T-helper 1 cell (primary cell): ENCODE measurements around the gene MAP3K10.

ENCODE experiments used
- DNase-seq, 5 donors: peaks; one replicate each; pipeline ENCODE4 v3.0.0-alpha.2; 2012 to 2020

MAP3K10 gene

DNA sequence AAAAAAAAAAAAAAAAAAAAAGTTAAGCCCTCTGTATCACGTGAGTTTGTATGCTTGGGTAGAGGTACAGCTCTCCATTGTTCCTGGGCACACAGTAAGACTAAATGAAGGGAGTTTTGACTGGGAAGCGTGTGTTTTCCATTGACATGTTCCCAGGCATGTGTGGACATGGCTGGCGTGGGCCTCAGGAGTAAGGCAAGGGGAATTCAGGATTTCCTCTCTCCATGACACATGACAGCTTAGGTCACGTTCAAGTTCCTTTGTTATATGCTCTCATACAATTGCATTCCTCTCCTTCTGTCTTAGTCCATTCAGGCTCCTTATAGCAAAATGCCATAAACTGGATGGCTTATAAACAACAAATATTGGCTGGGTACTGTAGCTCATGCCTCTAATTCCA, 17.1 kb upstream of the MAP3K10 start:
- DNase-seq = no peak

DNA sequence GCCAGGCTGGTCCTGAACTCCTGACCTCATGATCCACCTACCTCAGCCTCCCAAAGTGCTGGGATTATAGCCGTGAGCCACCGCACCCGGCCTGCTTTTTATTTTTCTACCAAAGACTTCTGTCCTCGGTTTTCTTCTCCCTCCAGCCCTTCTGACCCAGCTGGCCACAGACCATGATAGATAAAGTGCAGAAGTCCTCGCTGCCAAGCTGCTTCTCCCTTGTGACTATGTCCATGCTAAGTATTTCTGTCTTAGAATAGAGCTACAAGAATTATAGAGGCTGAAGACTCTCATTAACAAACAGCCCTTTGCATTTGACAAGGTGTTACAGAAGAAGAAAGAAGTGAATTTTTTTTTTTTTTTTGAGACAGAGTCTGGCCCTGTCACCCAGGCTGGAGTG, 15.4 kb upstream of the MAP3K10 start:
- DNase-seq = no peak

DNA sequence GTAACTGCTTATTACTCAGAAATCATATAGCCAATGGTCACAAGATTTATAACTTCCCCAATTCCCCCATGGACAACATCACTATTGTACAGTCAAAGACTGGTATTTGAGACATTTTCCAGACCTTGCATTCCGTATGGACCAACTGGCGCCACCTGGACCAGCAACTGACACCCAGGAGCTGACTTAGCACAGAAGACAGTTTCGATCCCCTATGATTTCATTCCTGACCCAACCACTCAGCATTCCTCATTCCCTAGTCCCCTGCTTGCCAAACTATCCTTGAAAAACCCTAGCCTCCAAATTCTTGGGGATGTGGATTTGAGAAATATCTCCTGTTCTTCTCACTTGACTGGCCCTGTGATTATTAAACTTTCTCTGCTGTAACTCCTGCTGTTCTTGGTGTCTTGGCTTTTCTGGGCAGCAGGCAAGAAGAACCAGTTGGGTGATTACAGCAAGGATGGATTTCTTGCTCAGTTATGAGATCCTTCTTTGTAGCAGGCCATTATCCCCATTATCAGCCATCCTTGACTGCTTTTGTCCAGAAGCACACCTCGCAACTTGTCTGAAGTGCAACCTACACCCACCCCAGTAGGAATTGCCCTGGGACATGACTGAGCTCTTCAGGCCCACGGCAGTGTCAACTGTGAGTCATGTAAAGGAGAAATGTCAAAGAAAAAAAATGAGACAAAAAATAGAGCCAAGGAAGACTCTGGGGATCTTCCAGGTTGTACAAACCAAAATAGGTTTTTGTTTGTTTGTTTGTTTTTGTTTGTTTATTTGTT, 13.7 kb upstream of the MAP3K10 start:
- no peak for DNase-seq

DNA sequence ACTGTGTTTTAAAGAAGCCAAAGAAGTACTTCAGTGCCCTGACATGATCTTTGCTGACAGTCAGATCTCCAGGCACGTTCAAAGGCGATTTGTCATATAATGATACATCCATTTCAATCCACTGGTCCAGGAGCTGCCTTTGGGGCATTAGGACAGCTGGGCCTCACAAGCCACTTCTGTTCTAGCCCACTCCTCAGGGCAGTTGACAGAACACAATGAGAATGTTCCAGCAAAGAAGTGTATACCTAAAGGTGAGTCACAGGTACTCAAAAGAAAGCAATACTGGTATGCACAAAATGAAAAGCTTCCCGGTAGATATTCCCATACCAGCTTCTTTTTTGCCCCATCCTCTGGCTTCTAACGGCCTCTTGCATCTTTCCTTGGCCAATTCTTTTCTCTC, 12.5 kb upstream of the MAP3K10 start:
- DNase-seq = no peak

DNA sequence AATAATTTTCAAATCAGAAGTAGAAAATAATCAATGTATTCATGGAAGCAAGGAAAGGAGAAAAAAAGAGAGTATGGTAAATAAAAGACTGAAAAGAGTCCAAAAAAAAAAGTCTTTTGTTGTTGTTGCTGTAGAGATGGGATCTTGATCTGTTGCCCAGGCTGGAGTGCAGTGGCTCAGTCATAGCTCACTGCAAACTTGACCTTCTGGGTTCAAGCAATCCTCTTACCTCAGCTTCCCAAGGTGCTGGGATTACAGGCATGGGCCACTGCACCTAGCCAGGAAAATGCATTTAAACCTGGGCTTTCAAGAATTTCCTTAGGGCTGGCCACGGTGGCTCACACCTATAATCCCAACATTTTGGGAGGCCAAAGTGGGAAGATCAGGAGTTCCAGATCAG, 7.0 kb upstream of the MAP3K10 start:
- DNase-seq = no peak

DNA sequence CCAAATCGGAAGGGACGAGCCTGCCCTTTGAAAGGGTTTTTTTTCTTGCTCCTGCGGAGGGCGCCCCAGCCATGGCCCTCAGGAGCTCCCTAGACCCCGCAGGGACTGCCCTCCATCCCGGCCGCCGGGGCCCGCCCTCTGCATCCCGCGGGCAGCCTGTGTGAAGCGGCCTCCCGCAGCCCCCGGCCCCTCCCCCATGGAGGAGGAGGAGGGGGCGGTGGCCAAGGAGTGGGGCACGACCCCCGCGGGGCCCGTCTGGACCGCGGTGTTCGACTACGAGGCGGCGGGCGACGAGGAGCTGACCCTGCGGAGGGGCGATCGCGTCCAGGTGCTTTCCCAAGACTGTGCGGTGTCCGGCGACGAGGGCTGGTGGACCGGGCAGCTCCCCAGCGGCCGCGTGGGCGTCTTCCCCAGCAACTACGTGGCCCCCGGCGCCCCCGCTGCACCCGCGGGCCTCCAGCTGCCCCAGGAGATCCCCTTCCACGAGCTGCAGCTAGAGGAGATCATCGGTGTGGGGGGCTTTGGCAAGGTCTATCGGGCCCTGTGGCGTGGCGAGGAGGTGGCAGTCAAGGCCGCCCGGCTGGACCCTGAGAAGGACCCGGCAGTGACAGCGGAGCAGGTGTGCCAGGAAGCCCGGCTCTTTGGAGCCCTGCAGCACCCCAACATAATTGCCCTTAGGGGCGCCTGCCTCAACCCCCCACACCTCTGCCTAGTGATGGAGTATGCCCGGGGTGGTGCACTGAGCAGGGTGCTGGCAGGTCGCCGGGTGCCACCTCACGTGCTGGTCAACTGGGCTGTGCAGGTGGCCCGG, 815 bp downstream of the MAP3K10 start:
- DNase-seq = peak in 2 of 5 donors; percentile 9 to 12

DNA sequence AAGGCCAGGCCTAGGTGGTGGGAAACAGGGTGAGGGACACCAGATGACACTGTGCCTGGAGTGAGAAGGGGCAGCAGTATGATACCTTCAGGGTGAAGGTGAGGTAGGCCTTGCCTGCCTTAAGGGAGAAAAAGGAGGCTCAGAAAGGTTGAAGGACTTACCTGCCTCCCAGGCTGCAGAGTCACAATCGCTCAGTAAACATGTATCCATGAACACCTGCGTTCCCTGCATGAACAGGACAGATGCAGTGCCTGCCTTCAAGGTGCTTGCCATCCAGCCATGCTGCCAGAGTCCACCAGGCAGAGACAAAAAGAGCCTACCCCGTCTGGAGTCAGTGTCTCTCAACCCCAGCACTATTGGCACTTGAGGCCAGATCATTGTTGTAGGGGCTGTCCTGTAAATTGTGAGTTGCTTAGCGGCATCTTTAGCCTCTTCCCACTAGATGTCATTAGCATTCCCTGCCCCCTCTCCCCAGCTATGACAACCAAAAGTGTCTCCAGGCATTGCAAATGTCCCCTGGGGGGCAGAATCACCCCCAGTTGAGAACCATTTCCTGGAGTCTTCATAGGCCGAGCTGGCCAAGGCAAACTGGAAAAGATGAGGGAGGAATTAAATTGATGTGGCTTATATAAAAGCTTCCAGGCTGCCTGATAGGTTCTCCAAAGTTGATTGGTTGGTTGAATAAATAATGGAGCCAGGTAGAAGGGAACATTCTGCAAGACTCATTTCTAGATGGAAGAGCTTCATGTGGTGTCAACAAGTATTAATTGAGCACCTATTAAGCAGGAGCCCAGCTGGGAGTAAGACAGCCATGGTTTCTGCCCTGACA, 1.7 kb downstream of the MAP3K10 start:
- DNase-seq = no peak

DNA sequence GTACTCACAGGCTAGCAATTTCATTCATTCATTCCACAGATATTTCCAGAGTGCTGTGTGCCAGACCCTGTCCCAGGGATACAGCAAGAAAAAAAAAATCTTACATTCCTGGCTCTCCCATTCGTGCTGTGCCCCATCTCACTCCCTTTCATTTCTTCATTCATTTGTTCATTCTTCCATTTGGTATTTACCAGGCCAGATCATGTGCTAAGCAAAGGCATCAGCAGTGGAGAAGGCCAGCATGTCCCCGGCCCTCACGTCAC, 2.3 kb downstream of the MAP3K10 start:
- DNase-seq = no peak

DNA sequence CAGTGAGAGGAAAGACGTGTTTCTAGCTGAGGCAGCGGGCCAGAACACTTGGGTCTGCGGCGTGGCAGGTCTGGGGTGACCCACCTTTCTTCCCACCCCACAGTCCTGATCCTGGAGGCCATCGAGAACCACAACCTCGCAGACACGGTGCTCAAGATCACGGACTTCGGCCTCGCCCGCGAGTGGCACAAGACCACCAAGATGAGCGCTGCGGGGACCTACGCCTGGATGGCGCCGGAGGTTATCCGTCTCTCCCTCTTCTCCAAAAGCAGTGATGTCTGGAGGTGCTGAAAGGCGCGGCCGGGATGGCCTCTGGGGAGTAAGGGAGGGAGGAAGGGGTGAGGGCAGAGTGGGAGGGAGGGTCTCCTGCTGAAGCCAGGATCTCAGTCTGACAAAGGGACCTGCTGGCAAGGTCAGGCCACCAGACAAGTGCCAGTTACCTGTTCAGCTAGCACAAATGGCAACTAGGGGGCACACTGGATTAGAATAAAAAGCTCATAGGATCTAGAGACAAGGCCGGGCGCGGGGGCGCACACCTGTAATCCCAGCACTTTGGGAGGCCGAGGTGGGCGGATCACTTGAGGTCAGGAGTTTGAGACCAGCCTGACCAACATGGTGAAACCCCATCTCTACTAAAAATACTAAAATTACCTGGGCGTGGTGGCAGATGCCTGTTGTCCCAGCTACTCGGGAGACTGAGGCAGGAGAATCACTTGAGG, 7.2 kb downstream of the MAP3K10 start:
- DNase-seq = no peak

DNA sequence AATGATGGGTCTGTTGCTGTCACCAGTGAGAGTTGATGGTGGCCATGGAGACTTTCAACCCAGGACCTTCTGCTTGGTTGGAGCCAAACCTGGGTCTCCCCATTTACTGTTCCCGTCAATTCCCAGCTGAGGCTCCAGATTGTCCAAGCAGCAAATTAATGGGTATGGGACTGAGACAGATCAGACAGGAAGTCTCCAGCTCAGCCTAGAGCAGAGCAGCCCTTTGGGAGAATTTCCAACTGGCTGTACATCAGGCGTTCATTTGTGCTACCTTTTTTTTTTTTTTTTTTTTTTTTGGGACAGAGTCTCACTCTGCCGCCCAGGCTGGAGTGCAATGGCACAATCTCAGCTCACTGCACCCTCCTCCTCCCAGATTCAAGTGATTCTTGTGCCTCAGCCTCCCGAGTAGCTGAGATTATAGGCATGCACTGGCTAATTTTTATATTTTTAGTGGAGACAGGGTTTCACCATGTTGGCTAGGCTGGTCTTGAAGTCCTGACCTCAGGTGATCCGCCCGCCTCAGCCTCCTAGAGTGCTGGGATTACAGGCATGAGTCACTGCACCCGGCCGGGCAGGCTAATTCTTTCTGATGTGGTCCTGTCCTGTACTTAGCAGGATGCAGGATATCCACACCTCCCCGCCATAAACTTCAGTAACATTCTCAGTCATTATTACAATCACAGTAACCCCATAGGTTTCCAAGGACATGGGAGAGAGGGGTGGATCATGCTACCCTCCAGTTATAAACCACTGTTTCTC, 9.3 kb downstream of the MAP3K10 start:
- DNase-seq = no peak

DNA sequence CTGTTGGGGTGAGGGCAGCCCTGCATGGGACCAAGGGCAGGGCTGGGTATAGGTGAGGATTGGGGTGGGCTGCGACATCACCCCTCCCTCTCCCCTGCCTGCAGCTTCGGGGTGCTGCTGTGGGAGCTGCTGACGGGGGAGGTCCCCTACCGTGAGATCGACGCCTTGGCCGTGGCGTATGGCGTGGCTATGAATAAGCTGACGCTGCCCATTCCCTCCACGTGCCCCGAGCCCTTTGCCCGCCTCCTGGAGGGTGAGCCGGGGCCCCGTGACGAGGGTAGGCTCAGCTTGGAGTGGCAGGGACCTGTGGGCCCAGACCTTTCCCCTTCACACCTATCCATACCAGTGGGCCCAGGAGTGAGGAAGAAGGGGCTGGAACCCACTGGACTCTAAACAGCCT, 13.2 kb downstream of the MAP3K10 start:
- no peak for DNase-seq

DNA sequence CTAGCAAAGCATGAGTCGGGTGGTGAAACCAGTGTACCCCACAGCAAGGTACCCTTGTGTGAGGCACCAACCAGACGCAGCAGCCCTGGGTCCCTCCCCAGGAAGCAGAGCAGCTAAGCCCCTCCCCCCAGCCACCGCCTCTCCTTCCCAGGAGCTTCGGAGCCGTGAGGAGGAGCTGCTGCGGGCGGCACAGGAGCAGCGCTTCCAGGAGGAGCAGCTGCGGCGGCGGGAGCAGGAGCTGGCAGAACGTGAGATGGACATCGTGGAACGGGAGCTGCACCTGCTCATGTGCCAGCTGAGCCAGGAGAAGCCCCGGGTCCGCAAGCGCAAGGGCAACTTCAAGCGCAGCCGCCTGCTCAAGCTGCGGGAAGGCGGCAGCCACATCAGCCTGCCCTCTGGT, 14.5 kb downstream of the MAP3K10 start:
- no peak for DNase-seq

DNA sequence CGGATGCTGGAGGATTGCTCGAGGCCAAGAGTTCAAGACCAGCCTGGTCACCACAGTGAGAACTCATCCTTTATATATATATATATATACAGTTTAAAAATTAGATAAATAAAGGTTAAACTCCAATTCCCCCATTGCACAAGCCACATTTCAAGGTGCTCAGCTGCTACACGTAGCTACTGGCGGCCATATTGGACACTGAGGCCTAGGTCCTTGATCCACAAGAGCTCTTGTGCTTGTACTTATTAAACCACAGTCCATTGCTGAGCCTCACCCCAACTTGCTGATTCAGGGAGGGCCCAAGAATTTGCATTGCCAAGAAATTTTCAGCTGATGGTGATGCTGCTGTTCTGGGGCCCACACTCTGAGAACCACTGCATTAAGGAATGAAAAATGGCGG, 17.4 kb downstream of the MAP3K10 start:
- DNase-seq = no peak

DNA sequence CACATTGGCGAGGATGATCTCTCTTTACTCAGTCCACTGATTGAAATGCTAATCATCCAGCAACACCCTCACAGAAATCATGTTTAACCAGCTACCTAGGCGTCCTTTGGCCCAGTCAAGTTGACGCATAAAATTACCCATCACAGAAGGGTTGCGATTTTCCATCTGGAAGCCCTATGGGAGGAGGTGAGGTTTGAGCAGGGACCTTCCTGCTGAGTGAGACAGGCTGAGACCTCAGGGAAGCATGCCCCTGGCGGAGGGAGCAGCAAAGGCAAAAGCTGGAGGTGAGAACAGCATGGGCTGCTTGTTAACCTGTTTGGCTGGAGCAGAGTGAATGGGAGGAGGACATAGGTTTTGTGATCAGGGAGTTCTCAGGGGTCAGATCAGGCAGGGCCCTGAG, 19.7 kb downstream of the MAP3K10 start:
- no peak for DNase-seq

DNA sequence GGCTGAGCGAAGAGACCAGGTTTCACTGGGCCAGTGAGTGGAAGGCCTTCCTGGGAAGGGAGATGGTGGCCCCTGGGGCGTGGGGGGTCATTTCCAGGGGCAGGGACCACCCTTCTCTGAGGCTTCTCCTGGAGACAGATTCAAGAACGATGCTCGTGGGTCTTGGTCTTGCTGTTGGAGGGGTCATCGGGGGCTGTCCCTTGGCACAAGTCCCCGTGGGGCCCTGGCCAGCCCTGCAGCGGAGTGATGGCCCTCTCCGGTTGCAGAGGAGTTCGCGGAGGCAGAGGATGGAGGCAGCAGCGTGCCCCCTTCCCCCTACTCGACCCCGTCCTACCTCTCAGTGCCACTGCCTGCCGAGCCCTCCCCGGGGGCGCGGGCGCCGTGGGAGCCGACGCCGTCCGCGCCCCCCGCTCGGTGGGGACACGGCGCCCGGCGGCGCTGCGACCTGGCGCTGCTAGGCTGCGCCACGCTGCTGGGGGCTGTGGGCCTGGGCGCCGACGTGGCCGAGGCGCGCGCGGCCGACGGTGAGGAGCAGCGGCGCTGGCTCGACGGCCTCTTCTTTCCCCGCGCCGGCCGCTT, 22.1 kb downstream of the MAP3K10 start:
- no peak for DNase-seq

DNA sequence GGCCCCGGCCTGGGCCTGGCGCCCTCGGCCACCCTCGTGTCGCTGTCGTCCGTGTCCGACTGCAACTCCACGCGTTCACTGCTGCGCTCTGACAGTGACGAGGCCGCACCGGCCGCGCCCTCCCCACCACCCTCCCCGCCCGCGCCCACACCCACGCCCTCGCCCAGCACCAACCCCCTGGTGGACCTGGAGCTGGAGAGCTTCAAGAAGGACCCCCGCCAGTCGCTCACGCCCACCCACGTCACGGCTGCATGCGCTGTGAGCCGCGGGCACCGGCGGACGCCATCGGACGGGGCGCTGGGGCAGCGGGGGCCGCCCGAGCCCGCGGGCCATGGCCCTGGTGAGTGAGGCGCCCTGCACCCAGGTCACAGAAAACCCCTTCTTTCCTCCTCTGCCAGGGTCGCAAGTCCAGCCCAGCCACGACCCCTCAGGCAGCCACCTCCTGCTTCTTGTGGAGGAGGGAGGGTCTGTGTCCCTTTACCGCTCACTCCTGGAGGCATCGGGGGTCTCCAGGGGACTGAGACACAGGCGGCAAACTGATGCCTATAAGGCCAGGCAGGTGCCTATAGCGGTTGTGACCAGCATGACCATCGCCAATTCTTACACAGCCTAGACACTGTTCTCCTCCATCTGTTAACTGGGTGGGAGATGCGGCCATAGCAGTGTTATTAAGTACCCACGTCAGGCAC, 22.8 kb downstream of the MAP3K10 start:
- no peak for DNase-seq

DNA sequence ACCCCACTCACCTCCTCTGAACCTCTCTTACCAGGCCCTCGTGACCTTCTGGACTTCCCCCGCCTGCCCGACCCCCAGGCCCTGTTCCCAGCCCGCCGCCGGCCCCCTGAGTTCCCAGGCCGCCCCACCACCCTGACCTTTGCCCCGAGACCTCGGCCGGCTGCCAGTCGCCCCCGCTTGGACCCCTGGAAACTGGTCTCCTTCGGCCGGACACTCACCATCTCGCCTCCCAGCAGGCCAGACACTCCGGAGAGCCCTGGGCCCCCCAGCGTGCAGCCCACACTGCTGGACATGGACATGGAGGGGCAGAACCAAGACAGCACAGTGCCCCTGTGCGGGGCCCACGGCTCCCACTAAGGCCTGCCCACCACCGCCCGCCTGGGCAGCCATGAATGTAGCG, 23.7 kb downstream of the MAP3K10 start:
- DNase-seq = no peak

DNA sequence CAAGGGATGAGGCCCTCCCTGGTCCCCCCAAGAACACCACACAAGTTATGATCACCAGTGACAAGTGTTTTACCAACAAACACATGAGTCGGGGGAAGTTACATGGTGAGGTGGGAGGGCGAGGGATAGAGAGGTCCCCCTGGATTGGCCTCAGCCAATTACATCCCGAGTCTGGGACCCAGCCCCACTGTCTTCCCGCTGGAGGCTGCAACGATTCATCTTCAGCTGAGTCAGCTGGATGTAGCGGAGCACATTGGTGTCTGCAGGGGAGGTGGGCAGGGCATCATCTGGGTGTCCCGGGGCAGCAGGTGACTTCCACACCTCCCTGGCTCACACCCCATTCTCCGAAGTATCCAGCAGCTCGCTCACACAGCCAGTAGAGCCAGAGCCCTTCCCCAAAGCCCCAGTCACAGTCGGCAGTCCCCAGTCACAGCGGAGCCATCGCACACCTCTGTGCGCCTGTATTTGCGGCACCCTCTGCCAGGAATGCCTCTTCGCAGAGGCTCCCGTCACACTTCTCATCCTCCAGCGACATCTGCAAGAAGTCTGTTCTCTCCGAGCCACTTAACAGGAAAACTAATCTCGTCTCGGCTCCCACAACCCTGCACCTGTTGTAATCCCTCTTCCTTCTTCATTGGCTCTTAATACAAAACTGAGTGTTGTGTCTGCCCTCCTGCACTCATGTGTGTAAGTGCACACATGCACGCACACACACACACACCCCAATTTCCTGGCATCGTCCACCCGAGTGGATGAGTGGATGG, 25.0 kb downstream of the MAP3K10 start:
- no peak for DNase-seq

DNA sequence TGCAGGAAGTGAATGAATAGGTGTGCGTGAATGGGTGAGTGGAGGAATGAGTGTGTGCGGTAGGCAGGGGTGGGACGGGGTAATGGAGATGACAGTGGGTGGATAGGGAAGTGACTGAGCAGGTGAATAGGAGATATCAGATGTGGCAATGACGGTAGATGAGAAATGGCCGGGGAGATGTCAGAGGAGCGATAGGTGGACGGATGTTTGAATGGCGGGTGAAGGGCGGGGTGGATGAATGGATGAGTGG, 25.5 kb downstream of the MAP3K10 start:
- DNase-seq = no peak

DNA sequence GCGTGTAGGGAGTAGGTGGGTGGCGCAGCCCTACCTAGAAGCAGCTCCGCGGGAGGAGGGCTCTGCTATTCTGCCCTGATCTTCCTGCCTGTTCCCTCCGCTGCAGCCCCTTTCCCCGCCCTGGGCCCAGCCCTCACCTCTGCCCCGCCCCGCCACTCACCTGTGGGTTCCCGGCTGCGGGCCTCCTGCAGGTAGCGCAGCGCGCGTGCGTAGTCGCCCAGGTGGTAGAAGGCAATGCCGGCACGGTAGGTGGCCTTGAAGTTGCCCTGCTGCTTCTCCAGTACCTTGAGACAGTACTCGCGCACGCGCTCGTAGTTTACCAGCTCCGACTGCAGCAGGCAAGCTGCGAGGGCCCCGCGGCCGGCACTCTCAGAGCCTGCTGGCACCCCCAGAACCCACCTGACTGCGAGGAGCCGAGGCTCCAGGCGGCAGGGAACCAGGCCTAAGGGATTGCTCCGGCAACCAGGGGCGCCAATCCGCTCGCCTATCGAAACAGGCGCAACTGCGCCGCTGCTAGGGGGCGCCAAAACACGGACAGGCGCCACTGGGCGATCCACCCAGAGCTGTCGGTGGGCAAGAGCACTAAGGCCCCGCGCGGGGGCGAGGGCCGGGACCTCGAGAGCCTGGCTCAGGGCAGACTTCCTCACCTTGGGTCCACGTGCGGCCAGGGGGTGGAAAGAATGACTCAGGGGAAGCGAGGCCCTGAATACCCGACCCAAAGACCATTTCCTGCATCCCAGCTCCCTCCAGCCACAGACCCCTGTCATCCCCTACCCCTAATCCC, 26.0 kb downstream of the MAP3K10 start:
- DNase-seq = peak in 1 of 5 donors; percentile 27
